Measurements from ENCODE around the gene FHIT.

FHIT gene

GRCh38 chr3:60469481-60469880 lies 781.8 kb downstream of the FHIT start:
- no peak for DNase-seq (ENCODE audit: low spot score)

GRCh38 chr3:60463685-60464084 lies 787.6 kb downstream of the FHIT start:
- no peak for DNase-seq (ENCODE audit: low spot score)

- DNase-seq (ENCODE audit: low spot score) = no peak
Observed at GRCh38 chr3:60461267-60461666, 790.0 kb downstream of the FHIT start.

GRCh38 chr3:60456180-60456579 lies 795.1 kb downstream of the FHIT start:
- no peak for DNase-seq (ENCODE audit: low spot score)

DNA sequence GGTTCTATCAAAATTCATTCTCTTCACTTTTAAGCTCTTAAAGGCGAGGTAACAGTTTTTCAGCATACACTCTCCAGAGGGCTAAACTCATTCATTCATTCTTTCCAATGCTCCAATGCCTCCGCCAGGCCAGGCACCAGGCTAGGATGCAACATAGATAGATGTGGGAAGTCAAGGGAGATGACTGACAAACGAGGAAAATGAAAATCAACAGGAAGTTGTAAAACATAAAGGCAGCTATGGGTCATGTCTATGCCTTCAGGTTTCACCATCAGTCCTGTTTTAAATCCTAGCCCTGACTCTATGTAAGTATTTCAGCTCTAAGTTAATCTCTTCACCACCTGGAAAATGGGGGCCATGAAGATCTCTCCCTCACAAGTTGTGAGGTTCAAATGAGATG lies 797.9 kb downstream of the FHIT start:
- DNase-seq (ENCODE audit: low spot score) = no peak

- no peak for DNase-seq (ENCODE audit: low spot score)
Observed at GRCh38 chr3:60448696-60449095, 802.6 kb downstream of the FHIT start.

DNA sequence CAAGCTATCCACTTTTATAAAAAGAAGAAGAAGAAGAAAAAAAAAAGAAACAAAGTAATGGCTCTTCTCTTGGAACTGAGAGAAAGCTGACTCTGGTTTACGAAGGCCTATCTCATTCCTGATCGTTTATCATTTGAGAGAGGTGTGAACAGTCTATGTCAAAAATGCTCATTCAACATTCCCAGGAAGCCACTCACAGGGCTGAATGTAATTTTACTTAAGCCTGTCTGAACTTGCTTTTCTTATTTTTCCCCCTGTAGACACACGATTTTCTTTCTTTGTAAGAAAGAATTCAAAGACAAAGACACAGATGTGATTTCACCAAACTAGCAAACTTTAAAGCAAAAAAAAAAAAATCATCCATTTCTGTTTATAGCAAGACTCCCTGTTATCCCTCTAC lies 805.8 kb downstream of the FHIT start:
- DNase-seq (ENCODE audit: low spot score) = no peak

- no peak for DNase-seq (ENCODE audit: low spot score)
Observed at GRCh38 chr3:60444898-60445437, 806.3 kb downstream of the FHIT start.

GRCh38 chr3:60440869-60441268 lies 810.4 kb downstream of the FHIT start:
- no peak for DNase-seq (ENCODE audit: low spot score)

DNA sequence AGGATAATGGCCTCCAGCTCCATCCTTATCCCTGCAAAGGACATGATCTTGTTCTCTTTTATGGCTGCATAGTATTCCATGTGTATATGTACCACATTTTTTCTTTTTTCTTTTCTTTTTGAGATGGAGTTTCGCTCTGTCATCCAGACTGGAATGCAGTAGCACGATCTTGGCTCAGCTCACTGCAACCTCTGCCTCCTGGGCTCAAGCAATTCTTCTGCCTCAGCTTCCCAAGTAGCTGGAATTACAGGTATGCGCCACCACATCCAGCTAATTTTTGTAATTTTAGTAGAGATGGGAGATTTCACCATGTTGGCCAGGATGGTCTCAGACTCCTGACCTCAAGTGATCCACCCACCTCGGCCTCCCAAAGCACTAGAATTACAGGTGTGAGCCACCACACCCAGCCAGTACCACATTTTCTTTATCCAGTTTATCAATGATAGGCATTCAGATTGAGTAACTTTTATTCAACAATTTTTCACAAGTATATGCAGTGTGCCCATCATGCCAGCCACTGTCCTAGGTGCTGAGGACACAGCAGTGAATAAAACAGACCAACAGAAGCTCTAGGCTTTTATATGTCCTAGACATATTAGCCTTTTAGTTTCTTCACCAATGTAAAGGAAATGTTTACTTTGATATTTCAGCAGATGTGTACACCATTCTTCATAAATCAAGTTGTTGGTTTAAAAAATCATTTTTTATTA lies 815.2 kb downstream of the FHIT start:
- no peak for DNase-seq (ENCODE audit: low spot score)

GRCh38 chr3:60434950-60435349 lies 816.3 kb downstream of the FHIT start:
- no peak for DNase-seq (ENCODE audit: low spot score)

GRCh38 chr3:60434323-60434722 lies 816.9 kb downstream of the FHIT start:
- no peak for DNase-seq (ENCODE audit: low spot score)

DNA sequence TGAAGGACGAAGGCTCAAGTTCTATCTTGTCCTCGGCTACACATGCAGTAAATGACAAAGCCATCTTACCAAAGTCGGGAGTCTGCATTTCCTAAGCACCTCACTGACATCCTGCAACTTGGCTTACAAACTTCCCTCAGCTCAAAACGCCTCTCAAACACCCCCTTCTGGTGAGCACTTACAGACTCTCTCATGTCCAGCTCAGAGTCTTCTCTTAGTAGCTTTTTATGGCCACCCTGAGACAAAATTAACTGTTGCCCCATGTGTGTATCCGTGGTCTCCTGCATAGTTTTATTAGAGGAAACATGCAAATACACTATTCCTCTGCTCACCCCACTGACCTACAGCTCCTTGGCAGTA lies 819.7 kb downstream of the FHIT start:
- no peak for DNase-seq (ENCODE audit: low spot score)

GRCh38 chr3:60430205-60430604 lies 821.0 kb downstream of the FHIT start:
- DNase-seq (ENCODE audit: low spot score) = no peak

- no peak for DNase-seq (ENCODE audit: low spot score)
Observed at GRCh38 chr3:60427109-60427508, 824.1 kb downstream of the FHIT start.

DNA sequence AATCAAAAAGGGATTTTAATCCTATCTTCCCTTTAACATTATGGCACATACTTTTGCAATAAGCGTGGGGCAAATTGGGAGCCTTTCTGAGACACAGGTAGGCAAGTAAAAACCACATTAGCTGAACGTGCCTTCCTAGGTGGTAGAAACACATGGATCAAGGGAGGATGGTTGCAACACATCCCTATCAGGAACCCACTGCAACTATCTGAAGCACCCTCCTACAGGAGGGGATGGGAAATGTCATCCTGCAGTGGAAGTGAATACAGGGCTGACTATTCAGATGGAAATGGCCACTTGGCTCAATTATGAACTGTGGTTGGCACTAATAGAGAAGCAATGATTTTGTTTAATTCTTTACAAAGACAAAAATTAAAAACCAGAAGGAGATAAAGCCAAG lies 826.3 kb downstream of the FHIT start:
- no peak for DNase-seq (ENCODE audit: low spot score)

GRCh38 chr3:60424034-60424433 lies 827.2 kb downstream of the FHIT start:
- no peak for DNase-seq (ENCODE audit: low spot score)

GRCh38 chr3:60423556-60423955 lies 827.7 kb downstream of the FHIT start:
- DNase-seq (ENCODE audit: low spot score) = no peak

DNA sequence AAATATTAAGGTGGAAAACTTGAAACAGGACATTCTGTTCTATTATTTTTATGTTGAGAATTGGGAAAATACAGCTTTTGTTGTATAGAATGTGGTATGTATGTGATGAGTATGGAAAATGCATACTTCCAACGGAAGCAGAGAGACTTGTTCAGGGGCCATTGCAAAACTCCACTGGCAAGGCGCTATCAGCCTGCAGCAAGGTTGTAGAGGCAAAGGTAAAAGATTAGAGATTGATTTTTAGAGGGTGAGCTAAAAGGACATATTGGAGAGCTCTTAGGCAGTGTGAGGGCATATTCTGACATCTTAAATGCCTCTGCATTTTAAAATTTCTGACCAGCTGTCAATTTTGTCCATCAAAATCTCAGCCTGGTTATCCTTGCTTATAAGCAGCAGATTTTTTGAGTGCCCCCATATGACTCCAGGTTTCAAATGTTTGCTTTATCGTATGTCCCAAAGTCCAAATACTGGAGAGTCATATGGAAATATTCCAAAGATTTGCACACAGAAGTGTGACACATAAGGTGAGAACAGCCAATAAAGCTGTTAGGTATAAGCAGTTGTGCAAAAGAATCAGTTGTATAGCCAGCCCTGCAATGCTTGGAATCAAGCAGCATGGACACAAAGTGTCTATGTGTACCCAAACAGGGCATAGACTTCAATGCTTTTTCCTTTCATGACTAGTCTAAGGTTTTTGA lies 829.4 kb downstream of the FHIT start:
- DNase-seq (ENCODE audit: low spot score) = no peak

GRCh38 chr3:60417576-60417975 lies 833.7 kb downstream of the FHIT start:
- no peak for DNase-seq (ENCODE audit: low spot score)

DNA sequence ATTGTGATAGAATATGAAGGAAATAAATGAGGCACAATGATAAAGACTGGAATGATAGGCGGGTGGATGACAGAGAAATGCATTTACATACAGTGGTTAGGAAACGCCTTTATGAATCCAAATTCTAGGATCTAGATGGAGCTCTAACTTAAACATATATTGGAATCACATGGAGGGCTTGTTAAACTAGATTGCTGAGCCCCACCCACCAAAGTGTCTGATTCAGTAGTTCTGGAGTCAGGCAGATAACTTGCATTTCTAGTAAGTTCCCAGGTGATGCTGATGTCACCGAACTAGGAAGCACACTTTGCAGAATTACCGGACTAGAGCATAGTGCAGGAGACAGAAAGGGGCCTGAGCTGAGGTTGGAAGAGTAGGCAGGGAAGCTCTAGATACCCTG lies 837.2 kb downstream of the FHIT start:
- no peak for DNase-seq (ENCODE audit: low spot score)

DNA sequence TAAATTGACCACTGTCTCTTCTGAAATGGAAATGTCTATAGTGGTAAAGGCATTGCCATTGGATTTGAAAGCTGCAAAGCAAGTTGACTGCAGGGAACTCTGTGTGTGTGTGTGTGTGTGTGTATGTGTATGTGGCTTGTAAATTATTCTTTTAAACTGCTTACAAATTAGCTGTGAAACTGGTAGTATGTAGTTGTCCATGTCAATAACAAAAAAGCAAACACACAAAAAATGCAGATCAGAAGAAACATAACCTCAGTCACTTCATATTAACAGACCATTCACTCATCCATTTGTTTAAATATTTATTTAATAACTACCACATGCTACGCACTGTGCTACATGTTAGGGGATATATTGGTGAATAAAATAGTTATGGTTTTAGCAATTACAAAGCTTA lies 837.7 kb downstream of the FHIT start:
- DNase-seq (ENCODE audit: low spot score) = no peak

DNA sequence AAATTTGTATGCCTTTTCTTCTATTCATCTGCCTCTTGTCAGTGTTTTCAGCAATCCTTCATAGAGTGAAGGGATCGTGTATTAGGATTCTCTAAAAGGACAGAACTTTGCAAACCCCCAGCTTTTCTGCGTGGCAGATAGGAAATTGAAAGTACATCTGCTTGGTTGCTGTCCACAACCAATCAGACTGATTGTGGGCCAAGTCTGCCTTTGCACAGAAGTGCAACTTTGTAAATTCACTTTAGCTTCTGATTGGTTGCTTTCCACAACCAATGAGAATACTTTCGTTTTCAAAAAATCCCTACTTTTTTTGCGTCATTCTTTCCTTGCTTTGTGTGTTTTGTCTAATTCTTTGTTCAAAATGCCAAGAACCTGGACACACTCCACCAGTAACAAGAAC lies 847.4 kb downstream of the FHIT start:
- DNase-seq (ENCODE audit: low spot score) = no peak

- no peak for DNase-seq (ENCODE audit: low spot score)
Observed at GRCh38 chr3:60402931-60403330, 848.3 kb downstream of the FHIT start.

Data from CD4-positive, alpha-beta T cell treated with Interleukin-2 at 100 ng/mL for 4 hours (primary cell).